GM12864 (cell line): ENCODE data around the gene JSRP1.
A peak's percentile ranks its signal among the peaks of the same experiment; 100 is the strongest.

Experiments
- DNase-seq: peaks from one replicate; pipeline ENCODE4 v3.0.0-alpha.2; 2011; ENCODE audit warnings: low read depth
- H3K4me3 ChIP-seq: 2 replicates; pipeline ENCODE4 v1.5.1; 2011; ENCODE audit warnings: mild to moderate bottlenecking, low read depth, low read length, control low read depth
- TF ChIP-seq, protein P1 (sequence below): IDR thresholded peaks from 2 replicates; pipeline ENCODE4 v1.5.1; 2011; ENCODE audit warnings: low read depth, mild to moderate bottlenecking, moderate library complexity, low read length, control low read depth, inconsistent platforms; ENCODE audit errors: missing control alignments

The JSRP1 gene

DNA sequence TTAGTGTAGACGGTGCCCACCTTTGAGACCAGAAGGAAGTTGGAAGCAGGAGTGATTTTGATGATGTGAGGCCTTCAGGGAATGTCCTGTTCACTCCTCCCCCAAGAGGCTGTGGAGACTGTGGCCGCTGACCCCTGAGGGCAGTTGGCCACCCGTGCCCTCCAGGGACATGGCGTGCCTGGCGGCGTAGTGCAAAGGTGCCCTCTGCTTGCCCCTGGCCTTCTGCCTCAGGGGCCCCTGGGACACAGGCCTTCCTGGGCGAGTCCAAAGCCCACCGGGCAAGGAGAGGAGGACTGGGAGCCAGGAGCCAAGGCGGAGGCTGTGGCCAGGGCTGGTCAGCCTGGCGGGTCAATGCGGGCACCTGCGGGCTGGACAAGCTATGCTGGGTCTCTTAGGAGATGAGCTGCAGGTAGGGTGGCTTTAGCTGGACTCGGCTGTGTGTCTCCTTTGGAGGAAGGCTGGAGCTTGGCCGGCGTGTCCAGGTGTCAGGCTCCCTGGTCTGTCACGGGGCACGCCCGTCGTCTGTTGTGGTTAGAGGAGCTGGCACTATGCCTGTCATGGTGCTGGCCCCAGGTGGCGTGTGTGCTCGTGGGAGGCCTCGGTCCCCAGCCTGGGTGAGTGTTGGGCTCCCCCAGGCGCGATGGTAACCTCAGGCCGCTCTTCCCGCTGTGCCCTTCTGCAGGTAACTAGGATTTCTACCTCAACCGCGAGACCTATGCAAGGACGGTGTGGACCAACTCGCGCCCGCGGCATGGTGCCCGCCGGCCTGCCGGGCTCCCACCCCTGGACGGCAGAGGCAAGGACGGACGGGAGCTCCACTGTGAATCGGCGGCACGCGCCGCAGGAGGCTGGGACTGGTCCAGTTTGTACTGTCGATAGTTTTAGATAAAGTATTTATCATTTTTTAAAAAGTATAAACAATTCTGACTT, 26.8 kb downstream of the JSRP1 start:
- no peak overlapping the region for H3K4me3 ChIP-seq
- DNase-seq = no peak
- TF ChIP-seq, protein P1, sequence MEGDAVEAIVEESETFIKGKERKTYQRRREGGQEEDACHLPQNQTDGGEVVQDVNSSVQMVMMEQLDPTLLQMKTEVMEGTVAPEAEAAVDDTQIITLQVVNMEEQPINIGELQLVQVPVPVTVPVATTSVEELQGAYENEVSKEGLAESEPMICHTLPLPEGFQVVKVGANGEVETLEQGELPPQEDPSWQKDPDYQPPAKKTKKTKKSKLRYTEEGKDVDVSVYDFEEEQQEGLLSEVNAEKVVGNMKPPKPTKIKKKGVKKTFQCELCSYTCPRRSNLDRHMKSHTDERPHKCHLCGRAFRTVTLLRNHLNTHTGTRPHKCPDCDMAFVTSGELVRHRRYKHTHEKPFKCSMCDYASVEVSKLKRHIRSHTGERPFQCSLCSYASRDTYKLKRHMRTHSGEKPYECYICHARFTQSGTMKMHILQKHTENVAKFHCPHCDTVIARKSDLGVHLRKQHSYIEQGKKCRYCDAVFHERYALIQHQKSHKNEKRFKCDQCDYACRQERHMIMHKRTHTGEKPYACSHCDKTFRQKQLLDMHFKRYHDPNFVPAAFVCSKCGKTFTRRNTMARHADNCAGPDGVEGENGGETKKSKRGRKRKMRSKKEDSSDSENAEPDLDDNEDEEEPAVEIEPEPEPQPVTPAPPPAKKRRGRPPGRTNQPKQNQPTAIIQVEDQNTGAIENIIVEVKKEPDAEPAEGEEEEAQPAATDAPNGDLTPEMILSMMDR = no peak

DNA sequence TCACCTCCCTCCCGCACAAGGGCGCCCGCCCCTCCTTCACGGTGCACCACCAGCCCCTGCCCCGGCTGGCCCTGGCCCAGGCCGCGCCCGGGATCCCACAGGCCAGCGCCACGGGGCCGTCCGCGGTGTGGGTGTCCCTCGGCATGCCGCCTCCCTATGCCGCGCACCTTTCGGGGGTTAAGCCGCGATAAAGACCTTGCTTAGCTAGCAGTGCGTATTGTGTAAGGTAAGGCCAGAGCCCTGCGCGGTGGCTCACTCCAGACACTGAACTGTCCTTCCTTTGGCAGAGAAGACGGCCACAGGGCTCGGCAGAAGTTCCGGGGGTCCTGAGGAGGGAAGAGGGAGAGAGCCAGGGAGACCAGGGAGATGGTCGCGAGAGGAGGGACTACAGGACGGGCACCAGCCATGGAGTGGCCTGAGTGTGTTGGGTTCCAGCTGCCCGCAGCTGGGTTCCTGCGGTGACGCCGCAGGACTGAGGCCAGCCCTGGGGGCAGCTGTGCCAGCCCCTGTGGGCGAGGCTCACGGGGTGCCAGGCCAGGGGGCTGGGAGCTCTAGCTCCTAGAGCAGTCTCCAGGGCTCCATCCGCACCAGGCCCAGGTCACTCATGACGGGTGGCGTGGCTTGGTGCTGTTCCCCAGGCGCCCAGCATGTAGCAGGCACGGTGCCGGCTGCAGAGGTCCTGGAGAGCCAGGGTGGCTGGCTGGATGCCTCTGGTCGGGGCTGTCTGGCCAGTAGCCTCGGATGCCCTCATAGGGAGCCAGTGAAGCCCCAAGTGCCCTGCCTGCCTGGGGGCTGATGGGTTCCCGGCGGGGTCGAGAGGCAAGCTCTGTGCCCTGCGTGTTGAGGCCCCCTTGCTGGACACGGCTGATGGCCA, 27.8 kb downstream of the JSRP1 start:
- H3K4me3 ChIP-seq = no peak overlapping the region
- TF ChIP-seq, protein P1 = no peak
- DNase-seq = no peak

DNA sequence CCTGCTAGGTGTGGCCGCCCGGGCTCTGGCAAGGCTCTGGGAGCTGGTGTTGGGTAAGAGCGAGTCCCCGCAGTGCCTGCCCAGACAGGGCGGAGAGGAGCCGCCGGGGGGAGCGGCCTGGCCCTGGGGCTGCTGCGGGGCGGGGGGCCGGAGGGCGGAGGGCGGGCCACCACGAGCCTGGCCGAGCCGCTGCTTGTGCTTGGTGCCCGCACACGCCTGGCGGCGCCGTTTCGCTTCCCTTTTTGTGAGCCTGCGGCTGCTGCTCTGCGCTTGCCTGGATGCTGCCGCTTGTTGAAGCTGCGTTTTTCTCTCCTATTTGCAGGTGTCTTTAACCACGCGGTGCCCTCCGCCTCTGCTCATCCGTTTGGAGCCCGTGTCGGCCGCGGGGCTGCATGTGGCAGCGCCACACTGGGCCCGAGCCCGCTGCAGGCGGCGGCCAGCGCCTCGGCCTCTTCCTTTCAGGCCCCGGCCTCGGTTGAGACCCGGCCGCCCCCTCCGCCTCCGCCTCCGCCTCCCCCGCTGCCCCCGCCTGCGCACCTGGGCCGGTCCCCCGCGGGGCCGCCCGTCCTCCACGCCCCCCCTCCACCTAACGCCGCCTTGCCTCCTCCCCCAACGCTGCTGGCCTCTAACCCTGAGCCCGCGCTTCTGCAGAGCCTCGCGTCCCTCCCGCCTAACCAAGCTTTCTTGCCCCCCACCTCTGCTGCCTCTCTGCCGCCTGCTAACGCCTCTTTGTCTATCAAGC, 28.6 kb downstream of the JSRP1 start:
- TF ChIP-seq, protein P1 = peak; percentile 33
- no peak overlapping the region for H3K4me3 ChIP-seq
- peak; percentile 87 for DNase-seq

DNA sequence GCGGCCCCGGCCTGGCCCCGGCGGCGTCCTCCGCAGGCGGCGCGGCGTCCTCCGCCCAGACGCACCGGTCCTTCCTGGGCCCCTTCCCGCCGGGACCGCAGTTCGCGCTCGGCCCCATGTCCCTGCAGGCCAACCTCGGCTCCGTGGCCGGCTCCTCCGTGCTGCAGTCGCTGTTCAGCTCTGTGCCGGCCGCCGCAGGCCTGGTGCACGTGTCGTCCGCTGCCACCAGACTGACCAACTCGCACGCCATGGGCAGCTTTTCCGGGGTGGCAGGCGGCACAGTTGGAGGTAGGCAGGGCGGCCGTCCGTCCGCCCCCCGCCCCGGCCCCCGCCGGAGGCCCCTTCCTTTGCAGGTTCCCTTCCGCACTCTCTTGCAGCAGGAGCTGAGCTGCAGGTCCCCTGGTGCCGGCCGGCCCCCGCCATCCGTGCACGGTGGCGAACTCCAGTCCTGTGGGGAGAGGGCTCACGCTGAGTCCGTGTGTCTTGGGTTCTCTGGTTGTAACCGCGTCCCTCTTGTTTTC, 29.3 kb downstream of the JSRP1 start:
- DNase-seq = no peak
- H3K4me3 ChIP-seq = no peak overlapping the region
- TF ChIP-seq, protein P1 = no peak

DNA sequence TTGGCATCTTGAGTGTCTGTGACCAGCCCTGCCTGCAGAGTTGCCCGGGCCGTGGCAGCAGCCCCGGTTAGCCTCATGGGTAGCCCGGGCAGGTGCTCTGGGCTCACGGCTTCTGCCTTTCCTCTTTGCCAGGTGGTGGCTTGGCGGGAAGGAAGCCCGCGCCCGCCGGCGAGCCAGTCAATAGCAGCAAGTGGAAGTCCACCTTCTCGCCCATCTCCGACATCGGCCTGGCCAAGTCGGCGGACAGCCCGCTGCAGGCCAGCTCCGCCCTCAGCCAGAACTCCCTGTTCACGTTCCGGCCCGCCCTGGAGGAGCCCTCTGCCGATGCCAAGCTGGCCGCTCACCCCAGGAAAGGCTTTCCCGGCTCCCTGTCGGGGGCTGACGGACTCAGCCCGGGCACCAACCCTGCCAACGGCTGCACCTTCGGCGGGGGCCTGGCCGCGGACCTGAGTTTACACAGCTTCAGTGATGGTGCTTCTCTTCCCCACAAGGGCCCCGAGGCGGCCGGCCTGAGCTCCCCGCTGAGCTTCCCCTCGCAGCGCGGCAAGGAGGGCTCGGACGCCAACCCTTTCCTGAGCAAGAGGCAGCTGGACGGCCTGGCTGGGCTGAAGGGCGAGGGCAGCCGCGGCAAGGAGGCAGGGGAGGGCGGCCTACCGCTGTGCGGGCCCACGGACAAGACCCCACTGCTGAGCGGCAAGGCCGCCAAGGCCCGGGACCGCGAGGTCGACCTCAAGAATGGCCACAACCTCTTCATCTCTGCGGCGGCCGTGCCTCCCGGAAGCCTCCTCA, 30.0 kb downstream of the JSRP1 start:
- TF ChIP-seq, protein P1 = no peak
- no peak for DNase-seq
- H3K4me3 ChIP-seq = no peak overlapping the region
